ENCODE data around the gene TXNDC15.

- no peak for TF ChIP-seq CTCF (IDR thresholded peaks at IDR 0.05; ENCODE audit: insufficient read depth, low read length)
- no peak for TF ChIP-seq POLR2AphosphoS5 (IDR thresholded peaks at IDR 0.05; ENCODE audit: low read depth)
These were observed 872 bp downstream of the TXNDC15 start for GRCh38 chr5:134874831-134875655.

All from HL-60 (cell line).